OCI-LY7 (cell line): ENCODE measurements around the gene RIOK2. TPM values are rescaled to one million over a fixed set of nuclear protein-coding genes. Genes with fewer than 3 reads are reported as not detected.

Experiments used
- BruUV-seq: library from RNA; stranded (reverse); fragments of 400-500 nt; replicated peaks from 2 replicates; lab custom pipeline; 2021; lab: Mats Ljungman, UMichigan
- CTCF ChIA-PET: fragments of 300-600 bp; sonication (Branson Sonifier 250); formaldehyde crosslinking; loops from one replicate; lab custom pipeline; 2022; ENCODE audit warnings: antibody characterized with exemption; ENCODE audit not compliant: unreplicated experiment; lab: Charles Lee
- POLR2A ChIA-PET: fragments of 300-600 bp; sonication (Branson Sonifier 250); formaldehyde crosslinking; loops from one replicate; lab custom pipeline; 2022; ENCODE audit warnings: antibody characterized with exemption; lab: Charles Lee
- DNase-seq: peaks from one replicate; pipeline ENCODE4 v3.0.0-alpha.2; 2015; ENCODE audit warnings: low spot score
- H2AFZ ChIP-seq: fragments of 200-600 bp; sonication (generic), shearing (Covaris generic); 2 replicates; pipeline ENCODE4 v1.6.1; 2014; ENCODE audit warnings: mild to moderate bottlenecking, antibody characterized with exemption, low read length, moderate library complexity
- H3K27ac ChIP-seq: fragments of 200-600 bp; sonication (generic); 2 replicates; pipeline ENCODE4 v1.5.1; 2014; ENCODE audit warnings: mixed run types, low read depth, mild to moderate bottlenecking, moderate library complexity, low read length, inconsistent platforms; ENCODE audit not compliant: poor library complexity, severe bottlenecking
- H3K36me3 ChIP-seq: fragments of 200-600 bp; sonication (generic); 2 replicates; pipeline ENCODE4 v1.6.1; 2014; ENCODE audit warnings: mild to moderate bottlenecking, antibody characterized with exemption, low read length, moderate library complexity, mixed read lengths; ENCODE audit not compliant: insufficient read depth
- H3K4me1 ChIP-seq: fragments of 200-600 bp; sonication (generic); 2 replicates; pipeline ENCODE4 v1.5.1; 2014; ENCODE audit warnings: mild to moderate bottlenecking, low read length; ENCODE audit not compliant: insufficient read depth, poor library complexity, severe bottlenecking
- H3K4me2 ChIP-seq: fragments of 200-600 bp; sonication (generic); 2 replicates; pipeline ENCODE4 v1.6.1; 2014; ENCODE audit warnings: mild to moderate bottlenecking, low read length
- H3K4me3 ChIP-seq: fragments of 200-600 bp; sonication (generic); 2 replicates; pipeline ENCODE4 v1.5.1; 2014; ENCODE audit warnings: mild to moderate bottlenecking, low read depth, low read length; ENCODE audit not compliant: poor library complexity, severe bottlenecking
- H3K79me2 ChIP-seq: fragments of 200-600 bp; sonication (generic); 2 replicates; pipeline ENCODE4 v1.6.1; 2016; ENCODE audit warnings: low read depth, mild to moderate bottlenecking, low read length, moderate library complexity, mixed read lengths; ENCODE audit not compliant: insufficient read depth
- H3K9me2 ChIP-seq: fragments of 200-600 bp; sonication (generic); 2 replicates; pipeline ENCODE4 v1.6.1; 2016; ENCODE audit warnings: mild to moderate bottlenecking, low read length, mixed read lengths; ENCODE audit not compliant: insufficient read depth
- H3K9me3 ChIP-seq: fragments of 200-600 bp; sonication (generic); 2 replicates; pipeline ENCODE4 v1.6.1; 2014; ENCODE audit warnings: mild to moderate bottlenecking, mixed run types, low read length, mixed read lengths
- H4K20me1 ChIP-seq: fragments of 200-600 bp; sonication (generic); 2 replicates; pipeline ENCODE4 v1.6.1; 2014; ENCODE audit warnings: mild to moderate bottlenecking, antibody characterized with exemption, low read length, moderate library complexity, mixed read lengths; ENCODE audit not compliant: insufficient read depth
- CTCF ChIP-seq: fragments of 200-600 bp; sonication (generic); conservative IDR thresholded peaks from 2 replicates; pipeline ENCODE4 v1.5.1; 2014; ENCODE audit warnings: mild to moderate bottlenecking, antibody characterized with exemption, low read length, moderate library complexity, mixed read lengths
- EZH2phosphoT487 ChIP-seq: fragments of 200-600 bp; sonication (generic); IDR thresholded peaks from 2 replicates; pipeline ENCODE4 v1.6.1; 2018; ENCODE audit warnings: low read depth, borderline replicate concordance, mild to moderate bottlenecking, mixed run types, antibody characterized with exemption, low read length, moderate library complexity, mixed read lengths
- intact Hi-C: fragments of 100-400 bp; cut with micrococcal nuclease; formaldehyde crosslinking; loops from one replicate; pipeline ENCODE4 v1.10.0; 2022; ENCODE audit not compliant: unreplicated experiment
- total RNA-seq, 2 experiments: library from RNA; depleted of rRNA in 1 of 2; stranded (reverse); fragments of >200 nt in 1 of 2; shearing (Covaris generic) in 1 of 2; gene quantifications; 2 replicates each; pipeline ENCODE4 v1.2.3, GENCODE V29; 2014 to 2022

Gene RIOK2
- total RNA-seq, 2 experiments from 2014 or later, result 21.9 to 41.3 TPM

- no peak overlapping the region for H3K4me3 ChIP-seq
- H3K79me2 ChIP-seq, result no peaks in the 10 kb centered on the region
- no peak overlapping the region for H2AFZ ChIP-seq
- H3K9me3 ChIP-seq, result no peaks in the 10 kb centered on the region
- POLR2A ChIA-PET, result interaction anchor here (0.6 to 1.0 kb wide), 2 partner anchors 9 to 475 kb away, joined by 3 read pairs; no protein-coding TSS in a partner anchor
- peaks cover 12% of the 10 kb centered on the region for H3K4me1 ChIP-seq
- DNase-seq, result no peak
- CTCF ChIA-PET, result no interaction called here
- no peaks in the 10 kb centered on the region for H4K20me1 ChIP-seq
- no peak for TF ChIP-seq EZH2phosphoT487
- no peak for TF ChIP-seq CTCF
- intact Hi-C loops, result no loop called here
- H3K9me2 ChIP-seq, result no peaks in the 10 kb centered on the region
- no TSS peak for BruUV-seq
- H3K4me2 ChIP-seq, result no peak overlapping the region
- no peaks in the 10 kb centered on the region for H3K36me3 ChIP-seq
- no peak overlapping the region for H3K27ac ChIP-seq
These were observed 46.6 kb downstream of the RIOK2 start for GRCh38 chr5:97136475-97136874.

GRCh38 chr5:97135868-97136267 lies 47.2 kb downstream of the RIOK2 start:
- H3K9me2 ChIP-seq, result no peaks in the 10 kb centered on the region
- TF ChIP-seq EZH2phosphoT487, result no peak
- TF ChIP-seq CTCF, result no peak
- CTCF ChIA-PET, result no interaction called here
- no TSS peak for BruUV-seq
- no peak overlapping the region for H3K4me3 ChIP-seq
- H3K4me2 ChIP-seq, result no peak overlapping the region
- no peaks in the 10 kb centered on the region for H3K9me3 ChIP-seq
- no peak overlapping the region for H3K27ac ChIP-seq
- peaks cover 12% of the 10 kb centered on the region for H3K4me1 ChIP-seq
- no peaks in the 10 kb centered on the region for H3K36me3 ChIP-seq
- H3K79me2 ChIP-seq, result no peaks in the 10 kb centered on the region
- intact Hi-C loops, result no loop called here
- H2AFZ ChIP-seq, result no peak overlapping the region
- H4K20me1 ChIP-seq, result no peaks in the 10 kb centered on the region
- DNase-seq, result no peak
- POLR2A ChIA-PET, result interaction anchor here (0.6 kb wide), 1 partner anchor 475 kb away, joined by 3 read pairs; no protein-coding TSS in a partner anchor

DNA sequence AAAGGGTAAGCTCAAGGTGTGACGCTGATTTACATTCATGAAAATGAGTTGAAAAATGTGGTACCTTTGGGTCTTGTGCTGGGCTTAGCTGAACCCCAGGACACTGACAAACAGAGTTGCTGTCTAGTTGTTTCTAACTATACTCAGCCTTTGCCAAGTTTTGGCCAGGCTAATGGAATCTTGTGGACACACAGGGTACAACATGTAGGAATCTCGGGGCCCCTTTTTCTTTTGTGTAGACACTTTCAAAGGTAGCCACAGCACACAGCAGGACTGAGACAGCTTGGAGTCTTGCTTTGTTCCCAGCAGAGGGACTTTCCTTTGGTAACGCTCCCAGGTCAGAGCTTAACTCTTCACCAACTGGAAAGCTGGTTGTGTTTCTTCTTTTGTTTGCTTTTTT lies 48.4 kb downstream of the RIOK2 start:
- ChIA-PET CTCF (no interaction called here), POLR2A (interaction anchor here (0.7 to 1.3 kb wide), 6 partner anchors 8 to 203 kb away, joined by 3 to 4 read pairs (median 3); no protein-coding TSS in a partner anchor)
- no peaks in the 10 kb centered on the region for H3K9me2 ChIP-seq
- TF ChIP-seq EZH2phosphoT487 (no peak), CTCF (no peak)
- no peaks in the 10 kb centered on the region for H3K36me3 ChIP-seq
- DNase-seq, result no peak
- BruUV-seq, result no TSS peak
- no peaks in the 10 kb centered on the region for H4K20me1 ChIP-seq
- no peaks in the 10 kb centered on the region for H3K79me2 ChIP-seq
- no peak overlapping the region for H3K27ac ChIP-seq
- H3K4me1 ChIP-seq, result peaks cover 12% of the 10 kb centered on the region
- no peak overlapping the region for H3K4me2 ChIP-seq
- no peaks in the 10 kb centered on the region for H3K9me3 ChIP-seq
- no peak overlapping the region for H3K4me3 ChIP-seq
- no peak overlapping the region for H2AFZ ChIP-seq
- intact Hi-C loops, result no loop called here
